OCI-LY7 (cell line): ENCODE results near the gene ZW10.

Experiments
- EZH2phosphoT487 ChIP-seq: fragments of 200-600 bp; sonication (generic); IDR thresholded peaks from 2 replicates; pipeline ENCODE4 v1.6.1; 2018; ENCODE audit warnings: low read depth, borderline replicate concordance, mild to moderate bottlenecking, mixed run types, antibody characterized with exemption, low read length, moderate library complexity, mixed read lengths
- TF ChIP-seq, protein P1 (sequence below): fragments of 200-600 bp; sonication (generic); conservative IDR thresholded peaks from 2 replicates; pipeline ENCODE4 v1.5.1; 2014; ENCODE audit warnings: mild to moderate bottlenecking, antibody characterized with exemption, low read length, moderate library complexity, mixed read lengths

DNA sequence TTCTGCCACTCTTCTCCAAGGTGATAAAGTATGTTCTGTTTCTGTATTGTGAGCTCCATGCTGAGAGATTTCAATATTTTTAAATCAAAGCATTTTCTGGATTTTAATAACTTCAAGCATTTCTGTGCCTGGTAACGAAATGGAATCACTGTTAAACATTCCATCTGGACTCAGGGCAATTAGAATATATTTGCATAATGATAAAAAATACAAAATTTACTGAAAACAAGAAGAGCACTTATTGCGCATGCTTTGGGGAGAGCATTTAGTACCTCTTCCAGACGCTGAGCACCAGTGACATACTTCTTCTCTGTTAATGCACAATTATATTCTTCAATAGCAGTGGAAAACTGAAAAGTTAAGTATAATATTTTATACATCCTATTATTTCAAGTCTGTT is 13.3 kb downstream of the ZW10 start:
- TF ChIP-seq, protein P1, sequence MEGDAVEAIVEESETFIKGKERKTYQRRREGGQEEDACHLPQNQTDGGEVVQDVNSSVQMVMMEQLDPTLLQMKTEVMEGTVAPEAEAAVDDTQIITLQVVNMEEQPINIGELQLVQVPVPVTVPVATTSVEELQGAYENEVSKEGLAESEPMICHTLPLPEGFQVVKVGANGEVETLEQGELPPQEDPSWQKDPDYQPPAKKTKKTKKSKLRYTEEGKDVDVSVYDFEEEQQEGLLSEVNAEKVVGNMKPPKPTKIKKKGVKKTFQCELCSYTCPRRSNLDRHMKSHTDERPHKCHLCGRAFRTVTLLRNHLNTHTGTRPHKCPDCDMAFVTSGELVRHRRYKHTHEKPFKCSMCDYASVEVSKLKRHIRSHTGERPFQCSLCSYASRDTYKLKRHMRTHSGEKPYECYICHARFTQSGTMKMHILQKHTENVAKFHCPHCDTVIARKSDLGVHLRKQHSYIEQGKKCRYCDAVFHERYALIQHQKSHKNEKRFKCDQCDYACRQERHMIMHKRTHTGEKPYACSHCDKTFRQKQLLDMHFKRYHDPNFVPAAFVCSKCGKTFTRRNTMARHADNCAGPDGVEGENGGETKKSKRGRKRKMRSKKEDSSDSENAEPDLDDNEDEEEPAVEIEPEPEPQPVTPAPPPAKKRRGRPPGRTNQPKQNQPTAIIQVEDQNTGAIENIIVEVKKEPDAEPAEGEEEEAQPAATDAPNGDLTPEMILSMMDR = no peak
- no peak for TF ChIP-seq EZH2phosphoT487
